CD4-positive, CD25-positive, alpha-beta regulatory T cell (primary cell): Measurements from ENCODE around the gene CFAP91. TPM values are rescaled to one million over a fixed set of nuclear protein-coding genes. Genes with fewer than 3 reads are reported as not detected.

ENCODE experiments used
- ATAC-seq, 2 donors: fragments of 150-1000 bp; cut with Tn5 transposase; one replicate each; pipeline ENCODE4 v1.10.0; 2021; ENCODE audit warnings: low read depth in 2 of 2, moderate number of reproducible peaks in 2 of 2, moderate library complexity in 1 of 2
- DNase-seq, 3 donors: peaks; one replicate each; pipeline versions ENCODE4 v3.0.0 to v3.0.0-alpha.2; 2012 to 2022; ENCODE audit warnings: mixed read lengths in 1 of 3
- H3K27ac ChIP-seq: one replicate; pipeline ENCODE4 v1.7.0; 2013; ENCODE audit warnings: mild to moderate bottlenecking, low read length; ENCODE audit not compliant: insufficient read depth, poor library complexity, severe bottlenecking
- H3K27me3 ChIP-seq: one replicate; pipeline ENCODE4 v1.7.0; 2013; ENCODE audit warnings: low read length; ENCODE audit not compliant: control insufficient read depth, insufficient read depth
- H3K36me3 ChIP-seq: one replicate; pipeline ENCODE4 v1.7.0; 2013; ENCODE audit warnings: mild to moderate bottlenecking, low read length, moderate library complexity; ENCODE audit not compliant: control insufficient read depth, insufficient read depth
- H3K4me1 ChIP-seq: 2 replicates; pipeline ENCODE4 v1.7.0; 2013; ENCODE audit warnings: mild to moderate bottlenecking, low read length; ENCODE audit not compliant: insufficient read depth, control insufficient read depth, poor library complexity, severe bottlenecking
- H3K4me3 ChIP-seq: one replicate; pipeline ENCODE4 v1.7.0; 2013; ENCODE audit warnings: low read depth, mild to moderate bottlenecking, low read length, moderate library complexity
- H3K9me3 ChIP-seq, 2 experiments: 1 replicate in 1 of 2; 2 replicates in 1 of 2; pipeline ENCODE4 v1.7.0; 2013; ENCODE audit warnings: low read length in 2 of 2, mild to moderate bottlenecking in 1 of 2, moderate library complexity in 1 of 2; ENCODE audit not compliant: control insufficient read depth in 2 of 2
- H3K27ac Mint-ChIP-seq, 3 donors: one replicate each; pipeline ENCODE4 v1.8.0; 2020 to 2022; ENCODE audit warnings: mild to moderate bottlenecking in 3 of 3, mixed read lengths in 3 of 3, moderate library complexity in 2 of 3
- H3K27me3 Mint-ChIP-seq: one replicate; pipeline ENCODE4 v1.8.0; 2022; ENCODE audit warnings: mild to moderate bottlenecking, mixed read lengths
- H3K36me3 Mint-ChIP-seq: one replicate; pipeline ENCODE4 v1.8.0; 2020; ENCODE audit warnings: mixed read lengths
- H3K4me1 Mint-ChIP-seq, 4 donors: one replicate each; pipeline ENCODE4 v1.8.0; 2020 to 2022; ENCODE audit warnings: mixed read lengths in 4 of 4, mild to moderate bottlenecking in 1 of 4
- H3K4me3 Mint-ChIP-seq, 4 donors: one replicate each; pipeline ENCODE4 v1.8.0; 2020 to 2022; ENCODE audit warnings: mild to moderate bottlenecking in 4 of 4, mixed read lengths in 4 of 4, moderate library complexity in 3 of 4
- H3K9me3 Mint-ChIP-seq, 7 donors: one replicate each; pipeline ENCODE4 v1.8.0; 2020 to 2022; ENCODE audit warnings: mixed read lengths in 7 of 7, mild to moderate bottlenecking in 3 of 7, moderate library complexity in 2 of 7
- polyA plus RNA-seq, 4 donors: library from polyadenylated mRNA; unstranded; fragments of 300-500 nt; fragmentation: Illumina TruSeq; gene quantifications; one replicate each; pipeline ENCODE4 v1.2.3, GENCODE V29; 2021
- total RNA-seq: library from RNA; stranded (reverse); gene quantifications from one replicate; pipeline ENCODE4 v1.2.3, GENCODE V29; 2022

Gene CFAP91
- total and polyA plus RNA-seq, 5 donors from 2014 or later, result 0.44 to 0.59 TPM; not detected in 3

DNA sequence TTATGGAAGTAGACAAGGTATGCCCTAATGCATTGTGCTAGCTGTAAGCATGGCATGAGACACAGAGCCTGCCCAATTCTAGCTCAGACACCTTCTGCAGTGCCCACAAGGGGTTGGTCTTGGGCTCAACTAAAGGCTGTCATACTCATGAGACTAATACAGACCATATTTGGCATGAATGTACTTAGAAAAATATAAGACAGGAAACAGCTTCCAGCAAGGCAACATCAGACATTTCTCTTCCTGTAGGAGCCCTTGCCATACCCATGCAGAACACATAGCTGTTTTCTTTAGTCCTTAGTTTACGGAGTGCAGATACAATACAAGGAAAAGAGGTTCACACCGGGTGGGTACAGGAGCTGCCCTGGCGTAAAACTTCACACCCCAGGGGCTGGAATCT lies 48.6 kb downstream of the CFAP91 start:
- Mint-ChIP-seq H3K36me3 (no peaks in the 10 kb centered on the region), H3K27ac (no peak overlapping the region), H3K4me1 (no peaks in the 10 kb centered on the region)

More for the DNA sequence above, 48.6 kb downstream of the CFAP91 start:
- Histone ChIP-seq H3K9me3 (peaks cover 0 to 3% of the 10 kb centered on the region in 2 experiments), H3K27ac (no peak overlapping the region), H3K36me3 (no peaks in the 10 kb centered on the region), H3K4me3 (no peak overlapping the region), H3K27me3 (peaks cover 7% of the 10 kb centered on the region), H3K4me1 (no peaks in the 10 kb centered on the region)
- peaks cover 35% of the 10 kb centered on the region for H3K27me3 Mint-ChIP-seq
- no peak overlapping the region for H3K4me3 Mint-ChIP-seq
- peaks cover 2 to 8% (median 4%) of the 10 kb centered on the region in 7 donors for H3K9me3 Mint-ChIP-seq
- ATAC-seq, result no peak
- DNase-seq, result peak in 1 of 3 donors; percentile 2

Other genes starting within 250 kb of the CFAP91 start
- gene TMEM39A, start 239.4 kb upstream of the CFAP91 start, total RNA-seq, result 49.7 TPM
- 10 to 100 TPM in 3 of 4 donors, 1 to 10 TPM in 1; 8.5 to 18.0 (median 11.6) TPM for gene TMEM39A, start 239.4 kb upstream of the CFAP91 start, polyA plus RNA-seq
- 31.4 TPM for gene POGLUT1, start 234.1 kb upstream of the CFAP91 start, total RNA-seq
- gene POGLUT1, start 234.1 kb upstream of the CFAP91 start, polyA plus RNA-seq, result 10 to 100 TPM; 31.9 to 43.2 (median 36.5) TPM
- gene TIMMDC1, start 204.5 kb upstream of the CFAP91 start, total RNA-seq, result 42.1 TPM
- gene TIMMDC1, start 204.5 kb upstream of the CFAP91 start, polyA plus RNA-seq, result 10 to 100 TPM; 65.1 to 88.8 (median 70.4) TPM
- gene CD80, start 143.4 kb upstream of the CFAP91 start, total RNA-seq, result 24.2 TPM
- 1 to 10 TPM in 3 of 4 donors, under 1 TPM in 1; 0.87 to 2.8 (median 1.9) TPM for gene CD80, start 143.4 kb upstream of the CFAP91 start, polyA plus RNA-seq
- gene ADPRH, start 123.5 kb upstream of the CFAP91 start, total RNA-seq, result 6.6 TPM
- 10 to 100 TPM in 3 of 4 donors, 1 to 10 TPM in 1; 6.2 to 17.2 (median 14.6) TPM for gene ADPRH, start 123.5 kb upstream of the CFAP91 start, polyA plus RNA-seq
- gene PLA1A, start 105.1 kb upstream of the CFAP91 start, total RNA-seq, result not detected
- gene PLA1A, start 105.1 kb upstream of the CFAP91 start, polyA plus RNA-seq, result under 1 TPM in 1 of 4 donors, not detected in 3; 0.18 TPM
- 5.5 TPM for gene POPDC2, start 42.4 kb upstream of the CFAP91 start, total RNA-seq
- 1 to 10 TPM; 1.9 to 3.2 (median 2.4) TPM for gene POPDC2, start 42.4 kb upstream of the CFAP91 start, polyA plus RNA-seq
- gene COX17, start 25.6 kb upstream of the CFAP91 start, total RNA-seq, result 34.1 TPM
- 100 to 1,000 TPM in 2 of 4 donors, 10 to 100 TPM in 2; 82.1 to 124 (median 97.2) TPM for gene COX17, start 25.6 kb upstream of the CFAP91 start, polyA plus RNA-seq
- gene NR1I2, start 79.1 kb downstream of the CFAP91 start, total RNA-seq, result 0.20 TPM
- gene NR1I2, start 79.1 kb downstream of the CFAP91 start, polyA plus RNA-seq, result under 1 TPM in 3 of 4 donors, not detected in 1; 0.06 to 0.72 (median 0.28) TPM